SK-N-SH (cell line): Measurements from ENCODE around the gene CRMP1. TPM values are rescaled to one million over a fixed set of nuclear protein-coding genes. Genes with fewer than 3 reads are reported as not detected.

Source experiments
- CTCF ChIA-PET: fragments of 300-600, 350-600 bp; formaldehyde crosslinking; extraction: SDS; loops from one replicate; lab custom pipeline; 2021; lab: Yijun Ruan, JAX
- POLR2A ChIA-PET: fragments of 350-600 bp; sonication (Branson Sonifier 250); formaldehyde crosslinking; extraction: SDS; loops from one replicate; lab custom pipeline; 2020; ENCODE audit warnings: antibody characterized with exemption, inconsistent platforms; lab: Yijun Ruan, JAX
- DNase-seq: peaks from one replicate; pipeline ENCODE4 v3.0.0; 2012
- H2AFZ ChIP-seq: fragments of 200-600 bp; sonication (generic); 2 replicates; pipeline ENCODE4 v1.8.1; 2016; ENCODE audit warnings: antibody characterized with exemption, mild to moderate bottlenecking, low read depth
- H3F3A ChIP-seq: fragments of 200-600 bp; sonication (generic); replicated peaks from 2 replicates; pipeline ENCODE3; 2016; ENCODE audit warnings: antibody characterized with exemption, mild to moderate bottlenecking; ENCODE audit not compliant: insufficient read depth
- H3K27ac ChIP-seq, 2 experiments: fragments of 200-500 bp in 1 of 2; fragments of 200-600 bp in 1 of 2; sonication (Bioruptor generic) in 1 of 2; sonication (generic), shearing (Covaris generic) in 1 of 2; 2 replicates each; pipeline versions ENCODE4 v1.5.1 to v1.6.1; 2014 to 2016; ENCODE audit warnings: low read depth in 2 of 2, inconsistent platforms in 1 of 2, low read length in 1 of 2, mild to moderate bottlenecking in 1 of 2, mixed read lengths in 1 of 2
- H3K27me3 ChIP-seq: fragments of 200-600 bp; sonication (generic), shearing (Covaris generic); 2 replicates; pipeline ENCODE4 v1.6.1; 2016; ENCODE audit warnings: mixed run types; ENCODE audit not compliant: insufficient read depth
- H3K36me3 ChIP-seq, 2 experiments: fragments of 200-500 bp in 1 of 2; fragments of 200-600 bp in 1 of 2; sonication (Bioruptor generic) in 1 of 2; sonication (generic) in 1 of 2; replicated peaks in 1 of 2; 2 replicates each; pipeline versions ENCODE3 to v1.5.1; 2014 to 2016; ENCODE audit warnings: low read length in 1 of 2, mild to moderate bottlenecking in 1 of 2; ENCODE audit not compliant: insufficient read depth in 2 of 2, control insufficient read depth in 1 of 2
- H3K4me1 ChIP-seq, 2 experiments: fragments of 200-500 bp in 1 of 2; fragments of 200-600 bp in 1 of 2; sonication (Bioruptor generic) in 1 of 2; sonication (generic), shearing (Covaris generic) in 1 of 2; 2 replicates each; pipeline versions ENCODE4 v1.5.1 to v1.6.1; 2014 to 2016; ENCODE audit warnings: low read depth in 1 of 2, low read length in 1 of 2, mixed run types in 1 of 2; ENCODE audit not compliant: insufficient read depth in 2 of 2, control insufficient read depth in 1 of 2
- H3K4me2 ChIP-seq: fragments of 200-600 bp; sonication (generic), shearing (Covaris generic); 2 replicates; pipeline ENCODE4 v1.6.1; 2017; ENCODE audit warnings: mixed run types
- H3K4me3 ChIP-seq, 2 experiments: fragments of 200-500 bp in 1 of 2; fragments of 200-600 bp in 1 of 2; sonication (Bioruptor generic) in 1 of 2; sonication (generic), shearing (Covaris generic) in 1 of 2; 2 replicates each; pipeline versions ENCODE4 v1.5.1 to v1.8.1; 2014 to 2016; ENCODE audit warnings: low read depth in 2 of 2, inconsistent platforms in 1 of 2, low read length in 1 of 2, mild to moderate bottlenecking in 1 of 2, mixed read lengths in 1 of 2, moderate library complexity in 1 of 2
- H3K79me2 ChIP-seq: fragments of 200-600 bp; sonication (generic); 2 replicates; pipeline ENCODE4 v1.8.1; 2017; ENCODE audit warnings: mild to moderate bottlenecking; ENCODE audit not compliant: insufficient read depth
- H3K9ac ChIP-seq: fragments of 200-600 bp; sonication (generic); 2 replicates; pipeline ENCODE4 v1.6.1; 2017; ENCODE audit warnings: mixed run types
- H3K9me2 ChIP-seq: fragments of 200-600 bp; sonication (generic); 2 replicates; pipeline ENCODE4 v1.6.1; 2017; ENCODE audit warnings: mixed run types
- H3K9me3 ChIP-seq: fragments of 200-600 bp; sonication (generic); 2 replicates; pipeline ENCODE4 v1.6.1; 2017; ENCODE audit warnings: mixed run types, mild to moderate bottlenecking, moderate library complexity
- H4K20me1 ChIP-seq: fragments of 200-600 bp; sonication (generic); 2 replicates; pipeline ENCODE4 v1.6.1; 2017; ENCODE audit warnings: mild to moderate bottlenecking, mixed run types; ENCODE audit not compliant: insufficient read depth
- CHD2 ChIP-seq: fragments of 150-350 bp; IDR thresholded peaks from 2 replicates; pipeline ENCODE4 v1.6.1; 2018; ENCODE audit warnings: low read length; ENCODE audit not compliant: partially characterized antibody
- ELF1 ChIP-seq: IDR thresholded peaks from 2 replicates; pipeline ENCODE4 v1.4.0; 2012
- EP300 ChIP-seq, 2 experiments: IDR thresholded peaks; 2 replicates each; pipeline versions ENCODE4 v1.4.0 to v1.6.1; 2012; ENCODE audit warnings: borderline replicate concordance in 1 of 2, low read depth in 1 of 2, low read length in 1 of 2
- FOXJ3 ChIP-seq: sonication (generic); formaldehyde crosslinking; IDR thresholded peaks from 2 replicates; pipeline ENCODE4 v1.5.1; 2020; ENCODE audit warnings: mild to moderate bottlenecking, missing genetic modification reagents
- GABPA ChIP-seq: IDR thresholded peaks from 2 replicates; pipeline ENCODE4 v1.4.0; 2012; ENCODE audit warnings: low read depth, mild to moderate bottlenecking
- JUND ChIP-seq: IDR thresholded peaks from 2 replicates; pipeline ENCODE4 v1.4.0; 2012
- MAX ChIP-seq: IDR thresholded peaks from 2 replicates; pipeline ENCODE4 v1.4.0; 2012; ENCODE audit warnings: low read depth
- MEF2A ChIP-seq: IDR thresholded peaks from 2 replicates; pipeline ENCODE4 v1.4.0; 2012; ENCODE audit warnings: low read depth, borderline replicate concordance
- MXI1 ChIP-seq: IDR thresholded peaks from 2 replicates; pipeline ENCODE4 v1.6.1; 2012; ENCODE audit warnings: mild to moderate bottlenecking, low read depth, low read length, improper control_type of control experiment
- PBX3 ChIP-seq: IDR thresholded peaks from 2 replicates; pipeline ENCODE4; 2012
- RAD21 ChIP-seq: IDR thresholded peaks from 2 replicates; pipeline ENCODE4 v1.6.1; 2012; ENCODE audit warnings: mild to moderate bottlenecking, low read length
- RCOR1 ChIP-seq: fragments of 150-350 bp; IDR thresholded peaks from 2 replicates; pipeline ENCODE4 v1.6.1; 2017; ENCODE audit warnings: antibody characterized with exemption, low read length
- RFX5 ChIP-seq: IDR thresholded peaks from 2 replicates; pipeline ENCODE4 v1.6.1; 2012; ENCODE audit warnings: mild to moderate bottlenecking, improper control_type of control experiment, low read length
- RXRA ChIP-seq: IDR thresholded peaks from 2 replicates; pipeline ENCODE4 v1.4.0; 2012; ENCODE audit warnings: low read depth, mild to moderate bottlenecking, borderline replicate concordance
- SIN3A ChIP-seq: IDR thresholded peaks from 2 replicates; pipeline ENCODE4 v1.6.1; 2012; ENCODE audit warnings: low read depth, mild to moderate bottlenecking, low read length, moderate library complexity, borderline replicate concordance
- SMC3 ChIP-seq: IDR thresholded peaks from 2 replicates; pipeline ENCODE4 v1.6.1; 2012; ENCODE audit warnings: low read depth, low read length, improper control_type of control experiment
- TAF1 ChIP-seq: IDR thresholded peaks from 2 replicates; pipeline ENCODE4 v1.6.1; 2012; ENCODE audit warnings: low read depth, mild to moderate bottlenecking, low read length, moderate library complexity, borderline replicate concordance
- USF2 ChIP-seq: fragments of 150-350 bp; IDR thresholded peaks from 2 replicates; pipeline ENCODE4 v1.6.1; 2017; ENCODE audit warnings: antibody characterized with exemption, low read length, low read depth, borderline replicate concordance
- YY1 ChIP-seq: IDR thresholded peaks from 2 replicates; pipeline ENCODE4 v1.4.0; 2012; ENCODE audit warnings: low read depth, mild to moderate bottlenecking
- ZBTB33 ChIP-seq: IDR thresholded peaks from 2 replicates; pipeline ENCODE4 v1.4.0; 2012; ENCODE audit warnings: low read depth, borderline replicate concordance
- WGBS: methylation state at CpG from one replicate; pipeline ENCODE4 v1.1.6; 2017; ENCODE audit warnings: low lambda C conversion rate; 5-methylcytosine and 5-hydroxymethylcytosine counted together
- polyA plus RNA-seq, 3 experiments: library from polyadenylated mRNA; depleted of rRNA; stranded (reverse); fragments of >200 nt; gene quantifications; 2 replicates each; pipeline ENCODE4 v1.2.3, GENCODE V29; 2012

Gene CRMP1
- polyA plus RNA-seq, 1 of the 3 experiments (the other 2 are of a cell fraction): 3.4 TPM

GRCh38 chr4:5800496-5800895 lies 92.4 kb downstream of the CRMP1 start:
- H3K4me3 ChIP-seq: no peak overlapping the region
- WGBS: 90% methylated on average over 5 of the region's 10 CpGs
- no peak for DNase-seq
- H3K9ac ChIP-seq: no peak overlapping the region
- H3F3A ChIP-seq: no peaks in the 10 kb centered on the region
- H3K4me1 ChIP-seq: peaks cover 0 to 2% of the 10 kb centered on the region in 2 experiments; a peak in 1 of 4 replicates
- H4K20me1 ChIP-seq: no peaks in the 10 kb centered on the region
- H3K9me3 ChIP-seq: no peaks in the 10 kb centered on the region; the same call in 1 of the 2 replicates
- no peaks in the 10 kb centered on the region for H3K79me2 ChIP-seq
- ChIA-PET CTCF (interaction anchor here (0.9 to 1.6 kb wide), 2 partner anchors 10 to 750 kb away, joined by 4 to 5 read pairs; no protein-coding TSS in a partner anchor), POLR2A (no interaction called here)
- H3K27ac ChIP-seq: no peak overlapping the region
- TF ChIP-seq GABPA (no peak), EP300 (IDR thresholded peaks at IDR 0.05; ENCODE audit: borderline replicate concordance in 1 of 2, low read depth in 1 of 2, low read length in 1 of 2) (no peak), FOXJ3 (CRISPR knock-in tag) (no peak), MAX (no peak), RAD21 (no peak), RCOR1 (no peak), PBX3 (no peak), MEF2A (no peak), SIN3A (no peak), USF2 (no peak), ZBTB33 (no peak), YY1 (no peak), ELF1 (no peak), CHD2 (no peak), RXRA (no peak), JUND (no peak), TAF1 (no peak), MXI1 (no peak), SMC3 (no peak), RFX5 (no peak)
- no peak overlapping the region for H2AFZ ChIP-seq
- H3K9me2 ChIP-seq: no peaks in the 10 kb centered on the region
- peaks cover 13 to 44% of the 10 kb centered on the region in 2 experiments for H3K36me3 ChIP-seq
- H3K27me3 ChIP-seq: no peaks in the 10 kb centered on the region
- H3K4me2 ChIP-seq: no peak overlapping the region
